Type B pancreatic cell (in vitro differentiated cells): Measurements from ENCODE around the gene SHROOM2. TPM values are rescaled to one million over a fixed set of nuclear protein-coding genes. Genes with fewer than 3 reads are reported as not detected.

Source experiments
- DNase-seq: peaks from one replicate; pipeline ENCODE4 v3.0.0; 2021; ENCODE audit warnings: mixed read lengths; ENCODE audit not compliant: unreplicated experiment; ENCODE audit errors: extremely low spot score
- H3K27ac Mint-ChIP-seq: 2 replicates; pipeline ENCODE4 v1.8.0; 2021; ENCODE audit warnings: mild to moderate bottlenecking, mixed read lengths
- H3K27me3 Mint-ChIP-seq: 2 replicates; pipeline ENCODE4 v1.8.0; 2021; ENCODE audit warnings: mixed read lengths
- H3K36me3 Mint-ChIP-seq: 2 replicates; pipeline ENCODE4 v1.8.0; 2021; ENCODE audit warnings: mixed read lengths
- H3K4me1 Mint-ChIP-seq: one replicate; pipeline ENCODE4 v1.8.0; 2021; ENCODE audit warnings: mixed read lengths; ENCODE audit not compliant: unreplicated experiment
- H3K4me3 Mint-ChIP-seq: 2 replicates; pipeline ENCODE4 v1.8.0; 2021; ENCODE audit warnings: mild to moderate bottlenecking, mixed read lengths
- H3K9me3 Mint-ChIP-seq: 2 replicates; pipeline ENCODE4 v1.8.0; 2021; ENCODE audit warnings: mixed read lengths
- total RNA-seq: library from RNA; stranded (reverse); gene quantifications from 2 replicates; pipeline ENCODE4 v1.2.1, GENCODE V29; 2021; ENCODE audit warnings: low replicate concordance
- TF ChIP-seq, protein P1 (sequence below): fragments of 200-600 bp; sonication (generic); conservative IDR thresholded peaks from 2 replicates; pipeline ENCODE4 v1.5.0; 2021; ENCODE audit warnings: antibody characterized with exemption, mild to moderate bottlenecking

SHROOM2 gene
- total RNA-seq, 1 donor from 2014 or later: 8.4 TPM

DNA sequence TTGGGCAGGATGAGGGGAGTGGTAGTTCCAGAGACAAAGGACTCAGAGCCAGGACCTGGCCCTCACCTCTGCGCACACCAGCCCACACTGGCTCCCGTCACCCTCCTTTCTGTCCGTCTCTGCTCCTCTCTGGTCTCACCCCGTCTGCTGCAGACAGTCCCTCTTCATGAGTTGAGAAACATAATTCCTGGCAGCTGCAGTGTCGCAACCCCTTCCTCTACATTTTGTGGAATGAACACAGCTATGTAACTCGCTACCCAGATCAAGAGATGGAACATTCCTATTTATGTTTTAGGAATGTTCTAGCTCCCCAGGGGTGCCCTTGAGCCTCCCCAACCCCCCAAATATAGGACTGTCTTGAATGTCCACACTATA is 59.3 kb downstream of the SHROOM2 start:
- H3K36me3 Mint-ChIP-seq: no peaks in the 10 kb centered on the region
- H3K27me3 Mint-ChIP-seq: no peaks in the 10 kb centered on the region
- H3K9me3 Mint-ChIP-seq: peaks cover 4% of the 10 kb centered on the region
- peak overlapping the region; percentile 30 for H3K4me3 Mint-ChIP-seq
- TF ChIP-seq, protein P1, sequence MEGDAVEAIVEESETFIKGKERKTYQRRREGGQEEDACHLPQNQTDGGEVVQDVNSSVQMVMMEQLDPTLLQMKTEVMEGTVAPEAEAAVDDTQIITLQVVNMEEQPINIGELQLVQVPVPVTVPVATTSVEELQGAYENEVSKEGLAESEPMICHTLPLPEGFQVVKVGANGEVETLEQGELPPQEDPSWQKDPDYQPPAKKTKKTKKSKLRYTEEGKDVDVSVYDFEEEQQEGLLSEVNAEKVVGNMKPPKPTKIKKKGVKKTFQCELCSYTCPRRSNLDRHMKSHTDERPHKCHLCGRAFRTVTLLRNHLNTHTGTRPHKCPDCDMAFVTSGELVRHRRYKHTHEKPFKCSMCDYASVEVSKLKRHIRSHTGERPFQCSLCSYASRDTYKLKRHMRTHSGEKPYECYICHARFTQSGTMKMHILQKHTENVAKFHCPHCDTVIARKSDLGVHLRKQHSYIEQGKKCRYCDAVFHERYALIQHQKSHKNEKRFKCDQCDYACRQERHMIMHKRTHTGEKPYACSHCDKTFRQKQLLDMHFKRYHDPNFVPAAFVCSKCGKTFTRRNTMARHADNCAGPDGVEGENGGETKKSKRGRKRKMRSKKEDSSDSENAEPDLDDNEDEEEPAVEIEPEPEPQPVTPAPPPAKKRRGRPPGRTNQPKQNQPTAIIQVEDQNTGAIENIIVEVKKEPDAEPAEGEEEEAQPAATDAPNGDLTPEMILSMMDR: no peak
- peak overlapping the region; percentile 72 for H3K27ac Mint-ChIP-seq
- H3K4me1 Mint-ChIP-seq: peaks cover 17% of the 10 kb centered on the region
- no peak for DNase-seq

DNA sequence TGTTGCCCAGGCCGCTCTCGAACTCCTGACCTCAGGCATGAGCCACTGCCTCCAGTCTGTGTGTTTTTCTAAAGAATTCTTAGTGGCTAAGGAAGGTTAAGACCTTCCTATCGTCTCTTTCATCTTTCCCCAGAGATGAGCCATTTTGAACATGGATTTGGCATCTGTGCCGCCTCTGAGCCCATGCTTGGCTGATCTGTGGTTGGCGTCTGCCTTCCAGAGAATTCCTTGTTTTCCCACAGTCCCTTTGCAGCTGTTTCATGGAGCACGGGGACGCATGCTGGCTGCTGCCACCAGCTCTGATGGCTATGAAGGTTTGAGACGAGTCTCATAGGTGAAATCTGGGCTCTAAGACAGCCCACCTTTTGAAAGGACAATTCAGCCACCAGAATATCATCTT is 60.4 kb downstream of the SHROOM2 start:
- Mint-ChIP-seq H3K9me3 (peaks cover 4% of the 10 kb centered on the region), H3K27ac (peak overlapping the region; percentile 86), H3K4me3 (no peak overlapping the region), H3K27me3 (no peaks in the 10 kb centered on the region), H3K36me3 (no peaks in the 10 kb centered on the region), H3K4me1 (peaks cover 17% of the 10 kb centered on the region)
- DNase-seq: no peak
- TF ChIP-seq, protein P1: no peak

DNA sequence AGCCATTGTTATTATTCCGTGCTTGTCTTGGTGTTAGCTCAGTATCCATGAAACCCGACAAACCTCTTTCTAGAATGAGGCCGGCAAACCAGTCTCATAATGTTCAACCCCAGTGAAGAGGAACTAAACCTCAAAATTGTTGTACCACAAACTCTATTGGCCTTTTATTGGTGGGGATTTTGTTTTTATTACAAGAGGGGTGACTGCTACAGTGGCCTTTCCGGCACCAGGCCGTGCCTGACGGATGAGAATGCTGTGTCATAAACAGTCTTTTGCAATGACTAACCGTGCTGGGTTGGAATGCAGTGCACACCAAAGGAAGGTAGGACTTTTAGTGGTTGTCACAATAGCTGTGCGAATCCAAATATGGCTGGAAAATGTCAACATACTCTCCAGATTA is 60.8 kb downstream of the SHROOM2 start:
- H3K4me3 Mint-ChIP-seq: peak overlapping the region; percentile 64
- peaks cover 17% of the 10 kb centered on the region for H3K4me1 Mint-ChIP-seq
- H3K9me3 Mint-ChIP-seq: peaks cover 4% of the 10 kb centered on the region
- H3K27ac Mint-ChIP-seq: peak overlapping the region; percentile 86
- no peak for DNase-seq
- TF ChIP-seq, protein P1: no peak
- no peaks in the 10 kb centered on the region for H3K27me3 Mint-ChIP-seq
- H3K36me3 Mint-ChIP-seq: no peaks in the 10 kb centered on the region

DNA sequence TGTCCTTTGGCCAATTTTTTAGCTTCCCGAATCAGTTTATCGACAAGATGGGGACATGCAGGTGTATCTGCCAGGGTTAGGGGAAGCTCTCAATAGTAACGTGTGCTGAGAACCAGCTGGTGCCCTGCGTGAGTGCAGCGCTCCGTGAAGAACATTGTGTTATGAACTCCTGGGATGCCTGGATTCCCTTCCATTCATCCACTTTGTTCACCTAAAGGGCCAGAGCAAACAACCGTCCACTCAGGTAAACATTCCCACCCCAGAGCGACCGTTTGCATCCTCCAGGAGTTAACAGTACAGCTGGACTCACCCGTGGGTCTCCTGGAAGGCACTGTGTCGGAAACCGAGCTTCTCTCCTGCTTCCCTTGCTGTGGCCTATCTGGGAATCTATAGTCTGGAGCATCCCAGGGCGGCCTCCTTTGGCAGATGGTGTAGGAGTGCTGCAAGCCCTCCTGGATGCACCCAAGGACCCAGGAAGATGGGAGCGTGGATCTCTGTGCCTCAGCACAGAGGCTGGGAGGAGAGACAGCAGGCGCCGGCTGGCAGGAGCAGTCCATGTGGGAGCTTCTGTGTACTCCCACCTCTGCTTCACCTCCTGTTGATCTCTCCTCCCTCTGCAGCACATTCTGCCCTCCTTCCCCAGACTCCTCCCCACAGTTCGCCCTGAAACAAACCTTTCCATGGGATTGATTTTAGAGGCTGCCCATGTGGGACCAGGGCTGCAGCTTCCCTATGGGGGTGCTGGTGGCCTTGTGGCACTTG is 62.7 kb downstream of the SHROOM2 start:
- no peak overlapping the region for H3K27ac Mint-ChIP-seq
- no peaks in the 10 kb centered on the region for H3K36me3 Mint-ChIP-seq
- no peaks in the 10 kb centered on the region for H3K27me3 Mint-ChIP-seq
- H3K4me1 Mint-ChIP-seq: peaks cover 11% of the 10 kb centered on the region
- TF ChIP-seq, protein P1: no peak
- DNase-seq: no peak
- H3K4me3 Mint-ChIP-seq: no peak overlapping the region
- H3K9me3 Mint-ChIP-seq: peaks cover 4% of the 10 kb centered on the region

DNA sequence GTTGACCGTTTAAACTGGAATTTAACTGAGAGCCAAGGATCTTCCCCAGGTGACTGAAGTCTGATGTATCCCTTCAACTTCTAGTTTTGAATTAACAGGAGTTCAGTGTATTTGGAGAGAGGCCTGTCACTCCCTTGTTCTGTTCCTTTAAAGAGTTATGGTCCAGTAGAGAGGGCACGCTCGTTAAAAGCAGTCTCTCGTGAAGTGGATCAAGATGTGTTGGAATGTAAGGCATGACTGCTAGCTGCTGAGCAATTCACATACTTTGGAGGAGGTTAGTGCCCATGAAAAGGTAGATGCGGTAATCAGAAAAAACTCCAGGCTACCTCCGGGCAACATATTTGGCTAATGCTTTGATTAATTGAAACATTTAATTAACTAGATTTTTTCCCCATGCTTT is 65.7 kb downstream of the SHROOM2 start:
- peaks cover 7% of the 10 kb centered on the region for H3K4me1 Mint-ChIP-seq
- H3K27ac Mint-ChIP-seq: peak overlapping the region; percentile 74
- peaks cover 1% of the 10 kb centered on the region for H3K36me3 Mint-ChIP-seq
- H3K9me3 Mint-ChIP-seq: no peaks in the 10 kb centered on the region
- TF ChIP-seq, protein P1: no peak
- no peak overlapping the region for H3K4me3 Mint-ChIP-seq
- DNase-seq: no peak
- no peaks in the 10 kb centered on the region for H3K27me3 Mint-ChIP-seq
